ENCODE measurements around the gene MACROD2. TPM values are rescaled to one million over a fixed set of nuclear protein-coding genes. Genes with fewer than 3 reads are reported as not detected.
"Not testable (repeated sequence)": the region's sequence is repeated elsewhere in the genome, so short reads cannot be mapped to it uniquely, and the experiment has no call there.

The MACROD2 gene
- total RNA-seq, 4 donors from 2014 or later: 8.7 to 17.8 (median 10.8) TPM

DNA sequence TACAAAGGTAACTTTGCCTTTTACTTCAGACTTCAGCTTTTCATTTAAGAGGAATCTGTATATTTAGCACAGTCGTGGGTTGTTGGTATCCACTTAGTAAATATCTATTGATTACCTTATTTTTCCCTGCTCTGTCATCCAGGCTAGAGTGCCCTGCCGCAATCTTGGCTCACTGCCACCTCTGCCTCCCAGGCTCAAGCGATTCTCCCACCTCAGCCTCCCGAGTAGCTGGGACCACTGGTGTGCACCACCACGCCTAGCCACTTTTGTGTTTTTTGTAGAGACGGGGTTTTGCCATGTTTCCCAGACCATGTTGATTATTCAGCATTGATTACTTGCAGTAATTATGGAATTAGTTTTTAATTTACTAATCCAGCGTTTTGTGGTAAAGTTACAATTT, 41.3 kb downstream of the MACROD2 start:
- Histone ChIP-seq H3K27me3 (no peaks in the 10 kb centered on the region), H3K9me3 (no peaks in the 10 kb centered on the region), H3K36me3 (no peaks in the 10 kb centered on the region), H3K4me1 (no peaks in the 10 kb centered on the region), H3K27ac (no peak overlapping the region), H3K4me3 (replicated peaks in 1 of 3) (no peak overlapping the region)
- no peak for DNase-seq
- 89 to 94% methylated on average over 7 of the region's 7 CpGs for WGBS, 2 donors
- TF ChIP-seq POLR2A (IDR thresholded peaks at IDR 0.05): no peak
- TF ChIP-seq, protein P1, sequence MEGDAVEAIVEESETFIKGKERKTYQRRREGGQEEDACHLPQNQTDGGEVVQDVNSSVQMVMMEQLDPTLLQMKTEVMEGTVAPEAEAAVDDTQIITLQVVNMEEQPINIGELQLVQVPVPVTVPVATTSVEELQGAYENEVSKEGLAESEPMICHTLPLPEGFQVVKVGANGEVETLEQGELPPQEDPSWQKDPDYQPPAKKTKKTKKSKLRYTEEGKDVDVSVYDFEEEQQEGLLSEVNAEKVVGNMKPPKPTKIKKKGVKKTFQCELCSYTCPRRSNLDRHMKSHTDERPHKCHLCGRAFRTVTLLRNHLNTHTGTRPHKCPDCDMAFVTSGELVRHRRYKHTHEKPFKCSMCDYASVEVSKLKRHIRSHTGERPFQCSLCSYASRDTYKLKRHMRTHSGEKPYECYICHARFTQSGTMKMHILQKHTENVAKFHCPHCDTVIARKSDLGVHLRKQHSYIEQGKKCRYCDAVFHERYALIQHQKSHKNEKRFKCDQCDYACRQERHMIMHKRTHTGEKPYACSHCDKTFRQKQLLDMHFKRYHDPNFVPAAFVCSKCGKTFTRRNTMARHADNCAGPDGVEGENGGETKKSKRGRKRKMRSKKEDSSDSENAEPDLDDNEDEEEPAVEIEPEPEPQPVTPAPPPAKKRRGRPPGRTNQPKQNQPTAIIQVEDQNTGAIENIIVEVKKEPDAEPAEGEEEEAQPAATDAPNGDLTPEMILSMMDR (IDR thresholded peaks at IDR 0.05): no peak
- intact Hi-C loops (cut with DNase I): no loop called here

DNA sequence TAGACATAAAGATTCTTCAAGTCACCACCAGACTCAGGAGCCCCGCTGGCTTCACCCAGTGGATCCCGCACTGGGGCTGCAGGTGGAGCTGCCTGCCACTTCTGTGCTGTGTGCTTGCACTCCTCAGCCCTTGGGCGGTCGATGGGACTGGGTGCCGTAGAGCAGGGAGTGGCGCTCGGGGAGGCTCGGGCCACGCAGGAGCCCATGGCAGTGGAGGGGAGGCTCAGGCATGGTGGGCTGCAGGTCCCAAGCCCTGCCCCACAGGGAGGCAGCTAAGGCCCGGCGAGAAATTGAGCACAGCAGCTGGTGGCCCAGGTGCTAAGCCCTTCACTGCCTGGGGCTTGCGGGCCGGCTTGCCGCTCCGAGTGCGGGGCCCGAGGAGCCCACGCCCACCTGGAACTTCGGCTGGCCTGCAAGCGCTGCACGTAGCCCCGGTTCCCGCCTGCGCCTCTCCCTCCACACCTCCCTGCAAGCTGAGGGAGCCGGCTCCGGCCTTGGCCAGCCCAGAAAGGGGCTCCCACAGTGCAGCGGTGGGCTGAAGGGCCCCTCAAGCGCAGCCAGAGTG, 49.5 kb downstream of the MACROD2 start:
- intact Hi-C loops (cut with DNase I); H3K4me1 ChIP-seq; H3K4me3 ChIP-seq (replicated peaks in 1 of 3); DNase-seq; H3K9me3 ChIP-seq; H3K27me3 ChIP-seq; H3K27ac ChIP-seq; H3K36me3 ChIP-seq: not testable (repeated sequence)
- 96 to 99% methylated on average over 23 to 26 of the region's 28 CpGs for WGBS, 2 donors

DNA sequence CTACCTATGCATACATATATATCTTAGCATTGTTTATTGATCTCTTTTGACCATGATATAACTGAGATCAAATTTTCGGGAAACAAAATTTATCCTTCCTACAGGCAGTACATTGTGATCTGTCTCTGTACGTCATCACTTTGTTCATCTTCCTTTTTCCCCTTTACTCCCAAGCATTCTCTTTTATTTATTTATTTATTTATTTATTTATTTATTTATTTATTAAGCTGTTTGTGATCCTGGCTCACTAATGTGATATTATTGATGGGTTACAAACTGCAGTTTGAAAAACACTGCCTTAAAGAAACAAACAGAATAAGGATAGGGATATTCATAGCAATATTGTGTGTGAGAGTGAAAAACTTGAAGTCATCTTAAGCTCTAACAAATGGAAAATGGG, 51.2 kb downstream of the MACROD2 start:
- H3K4me1 ChIP-seq: no peaks in the 10 kb centered on the region
- no peak for DNase-seq
- intact Hi-C loops (cut with DNase I): no loop called here
- no peak for TF ChIP-seq POLR2A (IDR thresholded peaks at IDR 0.05)
- TF ChIP-seq, protein P1 (IDR thresholded peaks at IDR 0.05): no peak
- no peaks in the 10 kb centered on the region for H3K36me3 ChIP-seq
- WGBS, 2 donors: 92 to 94% methylated on average over 2 of the region's 2 CpGs
- H3K27ac ChIP-seq: no peak overlapping the region
- H3K27me3 ChIP-seq: no peaks in the 10 kb centered on the region
- H3K9me3 ChIP-seq: no peaks in the 10 kb centered on the region
- H3K4me3 ChIP-seq (replicated peaks in 1 of 3): no peak overlapping the region

DNA sequence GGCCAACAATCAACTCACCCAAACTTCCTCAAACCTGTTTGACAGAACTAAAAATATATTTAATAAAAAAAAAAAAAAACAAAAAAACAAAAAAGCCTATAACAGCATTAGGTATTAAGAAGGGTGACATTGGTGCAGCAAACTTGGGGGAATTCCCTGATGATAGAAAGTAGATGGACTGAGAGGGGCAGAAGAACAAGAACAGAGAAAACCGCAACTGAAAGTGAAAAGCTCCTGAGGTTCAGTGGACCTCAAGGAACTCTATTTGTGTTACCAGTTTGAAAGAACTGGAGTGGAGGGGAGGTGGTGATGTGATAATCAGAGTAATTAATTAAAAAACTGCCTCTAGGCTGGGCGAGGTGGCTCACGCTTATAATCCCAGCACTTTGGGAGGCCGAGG, 53.8 kb downstream of the MACROD2 start:
- Histone ChIP-seq H3K4me3 (replicated peaks in 1 of 3) (no peak overlapping the region), H3K4me1 (no peaks in the 10 kb centered on the region), H3K36me3 (no peaks in the 10 kb centered on the region), H3K27ac (no peak overlapping the region), H3K27me3 (no peaks in the 10 kb centered on the region), H3K9me3 (no peaks in the 10 kb centered on the region)
- WGBS, 2 donors: 93 to 96% methylated on average over 4 of the region's 4 CpGs
- intact Hi-C loops (cut with DNase I): no loop called here
- TF ChIP-seq, protein P1 (IDR thresholded peaks at IDR 0.05): no peak
- TF ChIP-seq POLR2A (IDR thresholded peaks at IDR 0.05): no peak
- no peak for DNase-seq

DNA sequence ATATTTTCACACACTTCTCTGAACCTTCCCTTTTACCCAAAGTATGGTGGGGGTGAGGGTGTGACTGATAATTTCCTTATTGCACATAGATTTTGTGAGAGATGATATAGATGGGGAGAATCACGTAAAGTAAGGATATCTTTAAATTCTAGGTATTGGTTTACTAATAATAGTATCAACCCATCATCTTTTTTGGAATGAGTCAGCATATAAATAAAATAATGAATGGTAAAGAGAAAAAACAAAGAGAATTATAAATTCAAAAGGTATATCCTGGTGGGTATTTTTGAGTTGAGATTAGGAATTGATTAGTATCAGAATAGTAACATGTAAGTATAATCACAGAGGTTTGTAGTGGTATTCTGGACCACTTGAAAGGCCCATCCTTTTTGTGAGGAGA, 56.1 kb downstream of the MACROD2 start:
- no peaks in the 10 kb centered on the region for H3K9me3 ChIP-seq
- no peak overlapping the region for H3K27ac ChIP-seq
- intact Hi-C loops (cut with DNase I): no loop called here
- H3K27me3 ChIP-seq: no peaks in the 10 kb centered on the region
- no peaks in the 10 kb centered on the region for H3K4me1 ChIP-seq
- no peak for DNase-seq
- no peak for TF ChIP-seq POLR2A (IDR thresholded peaks at IDR 0.05)
- TF ChIP-seq, protein P1 (IDR thresholded peaks at IDR 0.05): no peak
- no peaks in the 10 kb centered on the region for H3K36me3 ChIP-seq
- H3K4me3 ChIP-seq (replicated peaks in 1 of 3): no peak overlapping the region
- WGBS, 2 donors: 91 to 94% methylated on average over 1 of the region's 1 CpG
